ENCODE results near the gene LCP2.

Gene LCP2

DNA sequence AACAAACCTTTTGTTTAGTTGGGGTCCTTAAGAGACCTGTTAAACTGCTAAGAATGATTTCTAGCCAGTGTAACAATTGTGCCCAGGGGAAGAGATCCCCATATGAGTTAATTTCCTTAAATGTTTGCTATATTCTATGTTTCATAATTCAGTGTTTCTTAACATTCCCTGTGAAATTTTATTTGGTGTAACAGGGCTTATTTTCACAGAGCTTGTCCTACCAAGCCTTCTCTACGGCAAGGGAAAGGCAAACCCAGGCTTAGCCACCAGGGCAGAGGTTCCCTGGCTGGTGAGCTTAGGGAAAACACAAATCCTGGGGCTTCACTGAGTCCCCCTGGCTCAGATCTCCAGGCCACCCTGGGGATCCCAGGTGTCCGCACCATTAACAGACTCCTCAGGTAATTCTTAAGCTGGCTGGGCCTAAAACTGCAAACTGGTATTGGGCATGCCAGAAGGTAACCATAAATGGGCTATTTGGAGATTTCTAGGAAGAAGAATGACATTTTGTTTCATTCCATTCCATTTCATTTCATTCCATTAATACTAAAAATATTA is 17.0 kb upstream of the LCP2 start:
- no peak for DNase-seq

DNA sequence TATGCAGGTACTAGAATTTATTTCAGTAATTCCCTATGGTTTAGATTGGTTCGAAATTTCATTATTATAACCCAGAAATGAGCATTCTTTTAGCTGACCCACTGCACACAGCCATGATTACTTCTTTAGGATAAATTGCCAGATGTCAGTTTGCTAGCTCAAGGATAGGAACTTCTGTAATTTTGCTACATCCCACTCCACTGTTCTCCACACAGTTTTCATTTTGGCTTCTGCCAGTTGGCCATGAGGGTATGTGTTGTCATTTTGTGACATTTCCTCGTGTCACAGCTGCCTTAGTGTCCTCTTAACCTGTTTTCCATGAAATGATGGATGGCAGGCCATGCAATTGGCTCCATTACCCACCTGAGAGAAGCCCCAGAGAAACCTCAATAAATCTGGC is 16.2 kb upstream of the LCP2 start:
- no peak for DNase-seq

DNA sequence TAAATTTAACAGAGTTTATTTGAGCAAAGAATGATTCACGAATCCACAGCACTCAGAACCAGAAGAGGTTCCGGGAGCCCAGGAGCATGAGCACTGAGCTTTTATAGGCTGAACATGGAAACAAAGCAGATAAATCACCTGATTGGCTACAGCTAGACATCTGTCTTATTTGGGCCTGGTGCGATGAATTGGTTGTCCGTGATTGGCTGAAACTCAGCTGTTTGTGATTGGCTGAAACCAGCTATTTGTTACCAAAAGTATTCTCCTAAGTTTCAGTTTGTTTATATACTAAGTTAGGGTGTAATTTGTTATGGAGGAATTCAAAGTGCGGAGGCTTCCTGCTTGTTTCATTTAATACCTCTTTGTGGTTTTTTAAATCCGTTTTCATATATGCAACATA is 15.8 kb upstream of the LCP2 start:
- no peak for DNase-seq

DNA sequence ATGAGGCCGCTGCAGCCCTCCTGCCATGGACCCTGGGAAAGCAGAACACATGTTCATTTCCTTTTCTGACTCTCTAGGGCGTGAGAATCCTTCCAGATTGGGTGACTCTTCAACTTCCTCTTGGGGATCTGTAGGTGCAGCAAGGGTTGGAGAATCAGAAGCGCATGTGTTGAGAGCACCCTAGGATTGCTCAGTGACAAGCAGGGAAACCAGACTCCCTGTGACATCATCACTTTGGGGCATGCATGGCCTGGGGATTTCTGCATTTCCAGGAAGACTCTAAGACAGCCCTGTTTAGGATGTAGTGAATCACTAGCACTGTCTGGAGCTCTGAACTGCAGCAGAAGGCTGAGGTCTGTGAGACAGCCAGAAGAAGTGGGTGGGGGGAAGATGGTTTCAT is 15.1 kb upstream of the LCP2 start:
- peak; percentile 99 for DNase-seq

DNA sequence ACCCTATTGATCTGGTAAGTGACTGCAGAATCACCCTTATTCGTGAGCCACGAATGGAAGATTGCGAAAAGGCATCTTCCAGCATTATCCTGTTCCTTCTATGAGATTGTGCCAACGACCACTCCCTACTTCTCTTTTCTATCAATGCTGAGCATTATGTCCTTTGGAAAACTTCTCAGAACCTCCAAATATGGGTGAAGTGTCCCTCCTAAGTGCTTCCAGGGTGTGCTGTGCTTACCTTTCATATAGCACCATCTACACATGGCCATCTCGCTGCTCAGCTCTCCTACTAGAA is 14.7 kb upstream of the LCP2 start:
- no peak for DNase-seq

DNA sequence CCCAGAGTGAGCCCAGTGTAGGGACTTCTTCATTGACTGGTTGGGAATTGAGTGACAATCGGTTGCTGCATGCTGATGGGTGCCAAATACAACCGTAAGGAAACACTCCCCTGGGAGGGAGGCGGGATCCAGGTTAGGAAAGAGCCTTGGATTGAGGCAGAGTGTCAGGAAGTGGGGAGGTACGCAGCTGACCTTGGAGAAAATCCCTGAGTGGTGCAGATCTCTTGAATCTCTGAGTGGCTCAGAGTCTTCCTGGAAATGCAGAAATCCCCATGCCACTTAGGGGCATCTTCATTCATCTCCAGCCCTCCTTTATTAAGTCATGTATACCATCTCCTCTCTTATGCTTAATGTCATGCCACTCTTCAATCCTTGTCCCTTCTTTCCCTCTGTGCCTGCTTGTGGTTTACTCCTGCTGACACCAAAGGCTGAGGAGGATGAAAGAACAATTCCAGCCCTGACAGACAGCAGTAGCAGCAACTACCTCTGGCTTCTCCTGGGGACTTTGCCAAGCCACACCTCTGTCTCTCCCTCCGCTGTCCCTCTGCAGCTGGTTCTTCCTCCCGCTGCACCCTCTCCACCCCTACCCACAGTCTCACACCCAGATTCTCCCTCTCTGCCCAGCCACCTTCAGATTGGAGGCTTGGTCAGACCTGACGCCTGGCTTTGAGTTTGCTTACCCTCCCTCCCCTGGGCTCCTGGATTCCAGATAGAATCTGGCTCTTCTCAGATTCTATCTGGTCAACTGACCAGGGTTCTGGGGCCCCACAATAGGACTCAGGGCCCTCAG is 14.1 kb upstream of the LCP2 start:
- peak; percentile 64 for DNase-seq

DNA sequence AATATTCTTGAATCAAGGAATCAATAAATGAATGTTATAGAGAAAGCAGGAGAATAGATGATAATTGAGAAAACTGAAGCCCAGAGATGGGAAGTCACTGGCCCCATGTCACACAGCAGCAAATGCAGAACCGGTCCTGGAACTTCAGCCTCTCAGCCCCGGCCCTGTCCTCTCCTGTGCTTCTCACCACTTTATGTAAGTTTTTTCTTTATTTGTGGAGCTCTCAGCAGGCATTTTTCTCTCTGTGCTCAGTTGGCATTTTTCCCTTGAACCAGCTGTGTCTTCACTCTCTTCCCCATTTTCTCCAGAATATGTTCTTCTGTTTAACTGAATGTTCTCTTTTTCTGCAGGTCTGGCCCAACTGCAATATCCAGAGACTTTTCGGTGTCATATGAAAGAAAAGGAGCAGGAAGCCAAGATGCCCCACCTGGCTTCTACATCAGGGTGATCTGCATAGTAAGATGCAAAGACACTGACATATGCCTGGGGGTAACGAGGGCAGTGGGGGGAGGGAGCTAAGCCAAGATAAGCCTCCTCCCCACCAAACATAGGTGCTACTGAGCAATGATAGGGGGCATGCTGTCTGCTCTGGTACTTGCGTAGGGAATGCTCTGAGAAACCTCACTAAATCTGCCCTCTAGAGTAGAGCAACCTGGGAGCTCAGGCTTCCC is 12.8 kb upstream of the LCP2 start:
- DNase-seq, result no peak

DNA sequence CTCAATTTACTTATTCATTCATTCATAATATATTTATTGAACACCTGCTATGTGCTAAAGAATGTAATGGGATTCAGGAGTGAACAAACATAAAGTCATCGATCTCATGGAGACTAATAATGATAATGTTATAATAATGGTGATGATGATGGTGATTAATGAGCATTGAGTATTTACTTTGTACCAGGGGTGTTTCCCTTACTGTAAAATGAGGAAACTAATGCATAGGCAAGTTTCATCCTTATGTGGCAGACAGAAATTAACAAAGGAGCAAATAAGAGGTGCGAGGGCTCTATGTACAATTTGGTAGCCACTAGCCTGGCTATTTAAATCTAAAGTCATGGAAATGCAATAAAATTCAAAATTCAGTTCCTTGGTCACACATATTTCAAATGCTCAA is 11.1 kb upstream of the LCP2 start:
- peak; percentile 71 for DNase-seq

DNA sequence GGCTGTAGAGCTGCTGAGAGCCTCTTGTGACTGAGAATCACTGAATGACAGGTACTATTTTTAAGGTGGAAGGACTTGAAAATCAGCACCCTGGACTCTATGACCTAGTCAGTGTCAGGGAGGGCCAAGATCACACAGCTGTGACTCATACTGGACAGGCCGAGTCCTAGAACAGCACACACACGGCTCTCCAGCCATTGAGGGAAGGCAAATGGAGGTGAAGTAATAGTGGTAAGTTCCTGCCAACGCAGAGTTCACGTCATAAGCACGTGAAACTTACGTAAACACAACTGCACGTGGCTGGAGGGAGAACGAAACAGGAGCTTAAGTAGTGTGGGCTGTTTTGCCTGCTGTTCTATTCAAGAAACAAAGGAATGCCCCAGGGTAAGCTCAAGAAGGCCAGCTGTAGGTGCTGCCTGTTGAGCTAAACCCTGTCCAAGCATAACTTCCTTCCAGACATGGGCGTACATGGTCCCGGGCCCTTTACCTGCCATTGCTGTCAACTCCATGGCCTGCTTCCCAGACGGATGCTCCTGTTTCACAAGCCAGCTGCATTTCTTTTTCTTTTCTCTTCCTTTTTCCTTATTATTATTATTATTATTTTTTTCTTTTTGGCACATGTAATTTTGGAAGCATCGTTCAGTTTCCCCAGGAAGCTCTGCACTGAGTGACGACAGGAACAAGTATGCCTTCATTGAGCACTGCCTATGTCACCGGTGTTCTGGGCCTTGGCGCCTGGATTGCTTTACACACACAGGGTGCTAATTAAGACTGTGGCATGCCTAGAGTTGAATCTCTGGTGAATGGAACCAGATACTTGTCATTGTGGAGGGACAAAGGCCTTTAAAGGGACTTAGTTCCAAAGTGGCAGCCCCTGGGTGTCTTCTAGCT is 10.2 kb upstream of the LCP2 start:
- peak; percentile 99 for DNase-seq

DNA sequence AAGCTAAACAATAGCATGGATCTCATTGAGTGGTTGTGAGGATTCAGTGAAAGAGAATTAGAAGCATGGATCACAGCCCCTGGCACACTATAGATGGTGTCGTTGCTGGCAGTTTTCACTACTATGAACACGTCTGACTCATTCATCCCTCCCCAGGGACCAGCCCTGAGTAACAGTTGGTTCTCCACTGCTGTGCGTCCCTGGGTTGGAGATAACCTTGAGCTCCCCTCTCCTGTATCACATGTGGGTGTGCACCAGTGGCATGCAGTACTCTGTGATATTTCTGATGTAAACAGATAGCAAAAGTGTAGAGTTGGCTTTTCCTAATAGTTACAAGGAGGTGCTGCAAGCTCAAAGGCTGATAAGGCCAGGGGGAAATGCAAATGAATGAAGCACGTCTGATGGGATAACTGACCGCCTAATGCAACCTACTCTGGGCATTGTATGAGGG is 8.8 kb upstream of the LCP2 start:
- peak; percentile 60 for DNase-seq

DNA sequence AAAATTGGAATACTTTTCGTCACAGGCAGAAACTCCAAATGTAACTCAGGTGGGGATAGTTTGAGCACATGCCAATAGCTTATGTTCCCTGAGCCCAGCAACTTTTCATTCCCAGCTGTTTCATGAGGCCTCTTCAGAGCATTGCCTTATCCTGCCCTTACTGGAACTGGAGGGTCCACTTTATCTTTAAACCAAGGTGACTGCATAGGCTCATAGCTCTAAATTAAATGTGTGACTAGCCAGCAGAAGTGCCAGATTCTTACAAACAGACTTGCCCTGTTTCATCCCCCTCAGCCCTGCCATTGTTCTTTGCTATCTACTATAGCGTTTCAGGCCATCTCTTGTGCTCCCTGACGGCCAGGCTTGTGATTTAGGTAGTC is 8.1 kb upstream of the LCP2 start:
- DNase-seq, result no peak

DNA sequence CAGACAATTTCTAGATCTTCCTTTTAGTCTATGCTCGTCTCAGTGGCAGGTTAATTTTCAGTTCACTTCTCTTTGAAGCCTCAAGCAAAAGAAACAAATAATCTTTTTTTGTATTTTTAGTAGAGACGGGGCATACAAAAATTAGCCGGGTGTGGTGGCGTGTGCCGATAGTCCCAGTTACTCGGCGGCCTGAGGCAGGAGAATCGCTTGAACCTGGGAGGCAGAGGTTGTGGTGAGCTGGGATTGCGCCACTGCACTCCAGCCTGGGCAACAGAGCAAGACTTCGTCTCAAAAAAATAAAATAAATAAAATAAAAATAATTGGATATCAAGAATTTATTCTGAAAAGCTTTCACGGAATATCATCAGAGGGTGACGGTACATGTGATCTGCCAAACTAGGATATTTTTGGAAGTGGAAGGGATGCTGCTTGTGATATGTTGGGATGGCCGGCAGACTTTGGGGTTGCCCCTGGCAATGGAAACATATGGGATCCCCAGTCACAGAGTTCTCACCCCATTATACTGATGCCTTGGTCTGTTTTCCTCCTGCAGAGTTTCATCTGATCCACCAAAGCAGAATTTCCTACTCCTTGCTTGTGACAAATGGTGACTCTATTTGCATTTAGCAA is 7.6 kb upstream of the LCP2 start:
- DNase-seq, result no peak

DNA sequence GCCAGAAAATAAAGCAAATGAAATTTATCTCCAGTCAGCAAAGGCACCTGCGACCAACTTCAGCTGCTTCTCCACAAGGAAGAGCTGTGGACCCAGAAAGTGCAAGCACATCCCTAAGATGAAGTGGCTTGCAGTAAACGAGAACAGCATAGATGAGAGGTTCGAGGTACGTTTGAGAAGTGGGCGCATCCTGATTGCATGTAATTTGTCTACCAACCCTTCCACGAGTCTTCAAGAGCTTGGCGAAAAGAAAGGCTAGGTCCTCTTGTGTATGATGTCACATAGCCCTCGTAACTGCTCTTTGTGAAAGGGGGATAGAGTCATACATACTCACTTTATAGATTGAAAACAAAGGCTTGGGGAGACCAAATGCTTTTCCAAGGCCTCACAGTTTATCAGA is 6.0 kb upstream of the LCP2 start:
- DNase-seq, result no peak

DNA sequence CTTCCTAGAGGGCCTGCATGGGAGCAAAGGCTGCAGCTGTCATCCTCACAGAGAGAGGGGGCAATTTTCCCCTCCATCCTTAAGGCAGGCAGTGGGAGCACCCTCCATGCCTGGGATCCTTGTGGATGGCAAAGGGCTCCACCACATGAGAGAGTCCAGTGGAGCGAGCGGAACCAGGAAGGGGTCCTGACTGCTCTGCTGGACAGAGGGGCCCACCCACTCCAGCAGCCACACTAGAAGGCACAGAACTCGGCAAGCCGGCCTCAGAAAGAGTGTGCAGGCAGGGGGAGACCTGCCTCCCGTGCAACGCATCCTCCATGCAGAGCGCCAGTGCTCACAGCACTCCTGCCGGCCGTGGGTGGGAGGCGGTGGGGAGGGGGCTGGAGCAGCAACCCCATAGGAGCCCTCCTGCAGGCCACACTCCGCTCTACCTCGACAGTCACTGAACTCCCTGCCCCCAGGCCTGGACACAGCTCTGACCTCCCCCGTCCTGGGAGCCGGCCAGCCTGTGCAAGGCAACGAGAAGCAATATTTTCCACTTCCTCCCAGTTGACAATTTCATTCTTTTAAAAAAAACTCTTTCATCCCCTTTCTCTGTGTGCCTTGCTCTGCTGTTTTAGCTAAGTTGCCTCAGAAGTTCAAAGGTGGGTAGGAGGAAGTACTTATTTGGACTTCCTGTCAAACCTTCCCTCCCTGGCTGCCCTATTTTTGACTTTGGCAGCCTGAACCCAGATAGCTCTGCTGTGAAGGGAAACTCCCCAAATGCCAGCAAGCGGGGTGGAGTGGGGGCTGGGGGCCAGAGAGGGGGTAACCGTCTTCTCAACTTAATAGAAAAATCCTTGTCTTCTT is 5.3 kb upstream of the LCP2 start:
- peak; percentile 73 for DNase-seq

DNA sequence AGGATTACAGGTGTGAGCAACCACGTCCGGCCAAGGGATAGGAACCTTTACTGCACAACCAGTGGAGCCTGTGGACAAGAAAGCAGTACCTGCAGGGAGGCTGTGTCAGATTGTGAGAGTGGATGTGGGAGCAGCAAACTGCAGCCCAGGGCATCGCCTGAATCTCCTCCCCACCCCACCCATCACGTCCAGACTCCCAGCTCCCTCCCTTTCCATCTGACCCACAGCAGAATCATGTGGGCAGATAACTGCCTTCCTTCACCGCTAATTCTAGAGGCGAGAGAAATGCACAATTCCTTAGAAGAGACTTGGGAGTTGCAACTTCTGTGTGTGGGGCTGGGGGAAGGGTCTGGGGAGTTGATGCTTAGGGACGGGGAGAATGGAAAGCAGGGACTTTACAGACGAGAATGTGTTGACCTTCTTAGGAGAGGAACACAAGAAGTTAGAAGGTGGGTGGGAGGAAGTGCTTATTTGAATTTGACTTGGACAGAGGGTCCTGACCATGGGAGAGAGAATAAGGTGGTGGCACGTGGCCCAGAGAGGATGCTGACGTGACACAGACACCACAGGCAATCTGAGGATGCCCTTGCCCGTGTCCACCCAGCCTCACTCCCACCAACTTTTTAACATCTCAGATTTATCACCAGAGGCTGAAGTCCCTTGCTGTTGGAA is 4.5 kb upstream of the LCP2 start:
- no peak for DNase-seq

DNA sequence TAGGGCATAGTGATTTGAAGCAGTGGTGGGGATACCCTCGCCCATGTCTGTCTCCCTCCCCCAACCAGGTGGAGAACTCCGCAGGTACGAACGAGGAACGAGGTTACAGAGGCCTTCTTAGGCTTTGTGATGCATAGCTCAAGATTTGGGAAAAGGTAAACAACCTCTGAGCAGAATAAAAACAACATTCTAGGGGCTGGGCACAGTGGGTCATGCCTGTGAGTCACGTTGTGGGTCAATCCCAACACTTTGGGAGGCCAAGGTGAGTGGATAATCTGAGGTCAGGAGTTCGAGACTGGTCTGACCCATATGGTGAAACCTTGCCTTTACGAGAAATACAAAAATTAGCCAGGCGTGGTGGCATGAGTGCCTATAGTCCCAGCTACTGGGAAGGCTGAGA is 3.6 kb upstream of the LCP2 start:
- DNase-seq, result no peak

DNA sequence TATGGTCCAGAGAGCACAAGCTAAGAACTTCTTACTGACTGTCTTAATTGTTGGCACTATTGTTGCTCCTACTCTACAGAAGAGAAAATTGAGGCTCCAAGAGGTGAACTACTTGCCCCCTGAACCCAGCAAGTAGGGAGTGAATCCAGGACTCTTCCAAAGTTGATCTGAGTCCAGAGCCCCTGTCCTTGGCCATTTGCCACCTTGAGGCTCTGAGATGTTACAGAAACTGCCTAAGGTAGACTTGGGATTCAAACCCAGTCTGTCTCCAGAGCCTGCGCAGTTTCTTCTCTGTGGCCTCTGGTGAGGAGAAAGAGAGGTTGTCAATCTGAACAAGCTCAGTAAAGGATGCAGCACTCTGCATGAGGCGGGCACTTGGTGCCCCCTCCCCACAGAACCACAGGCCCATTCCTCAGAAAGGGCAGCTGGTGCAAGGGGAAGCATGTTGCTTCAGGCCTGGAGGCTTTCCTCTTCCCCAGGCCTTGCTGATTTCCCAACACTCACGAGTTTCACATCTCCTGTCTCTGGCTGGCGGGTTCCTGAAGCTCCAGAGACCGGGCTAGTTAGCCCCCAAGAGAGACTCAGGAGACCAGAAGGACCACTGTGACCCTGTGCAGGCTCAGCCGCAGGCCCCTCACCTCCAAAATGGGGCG is 2.9 kb upstream of the LCP2 start:
- DNase-seq, result peak; percentile 83

DNA sequence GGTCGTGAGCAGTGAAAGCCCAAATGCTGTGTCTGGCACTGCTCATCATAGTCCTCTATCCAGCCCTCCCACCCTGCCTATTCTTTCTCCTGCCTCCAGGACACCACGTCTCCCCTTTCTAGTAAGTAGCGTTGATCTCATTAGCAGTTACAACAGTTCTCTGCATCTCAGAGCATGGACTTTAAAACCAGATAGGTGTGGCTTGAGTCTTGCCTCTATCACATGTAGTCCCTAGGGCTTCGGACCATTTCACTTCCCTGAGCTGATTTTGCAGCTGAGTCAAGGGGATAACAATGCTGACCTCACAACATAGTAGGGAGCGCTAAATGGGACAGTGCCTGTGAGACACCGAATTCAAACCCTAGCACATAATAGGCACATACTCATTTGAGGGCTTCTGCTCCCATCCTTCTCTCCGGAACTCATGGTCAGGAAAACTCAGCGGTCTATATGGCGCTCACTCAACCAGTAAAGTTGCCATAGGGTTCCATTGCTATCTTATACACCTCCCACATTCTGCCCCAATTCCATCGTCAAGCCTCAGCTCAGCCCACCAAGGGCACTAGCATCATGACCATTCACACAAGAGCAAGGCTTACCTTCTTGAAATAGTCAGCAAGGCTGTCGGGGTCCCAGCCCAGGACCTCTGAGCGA is 515 bp downstream of the LCP2 start:
- DNase-seq, result peak; percentile 81

DNA sequence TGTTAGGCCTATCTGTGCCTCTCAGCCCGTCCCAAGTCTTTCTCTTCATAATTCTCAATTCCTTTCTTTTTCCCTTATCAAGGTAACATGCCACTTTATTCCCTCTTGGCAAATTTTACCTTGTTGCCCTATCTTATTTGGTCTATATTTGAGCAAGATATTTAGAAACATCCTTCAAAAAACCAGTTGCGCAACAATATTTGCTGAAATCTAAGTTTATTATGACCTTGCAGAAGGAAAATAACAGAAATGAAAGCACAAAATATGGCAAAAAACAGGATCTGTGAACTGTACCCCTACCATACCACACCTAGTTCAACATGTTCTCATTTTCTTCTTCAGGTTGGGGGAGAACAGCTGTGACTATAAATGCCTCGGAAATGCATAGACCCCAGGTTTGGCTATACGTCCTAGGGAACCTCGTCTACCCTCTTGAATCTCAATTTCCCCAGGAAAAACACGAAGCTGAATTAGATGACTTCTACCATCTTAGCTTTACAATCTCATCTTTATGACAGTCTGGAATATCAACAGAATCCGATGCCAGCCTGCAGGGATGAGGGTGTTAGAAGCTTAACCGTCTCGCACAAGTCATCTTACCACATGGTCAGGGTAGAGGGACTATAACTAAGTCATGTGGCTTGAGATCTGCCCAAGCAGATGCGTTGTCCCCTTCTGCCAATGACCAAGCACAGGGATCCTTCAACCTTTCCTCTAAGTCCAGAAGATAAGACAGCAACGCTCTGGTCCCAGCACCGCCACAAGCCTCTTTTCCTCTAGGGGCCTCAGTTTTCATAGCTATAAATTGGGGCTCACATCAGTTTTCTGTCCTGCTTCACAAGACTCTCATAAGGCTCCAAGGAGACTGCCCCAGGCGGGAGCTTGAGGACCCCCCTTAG is 1.3 kb downstream of the LCP2 start:
- DNase-seq, result peak; percentile 71
